Astrocyte (in vitro differentiated cells and primary cell): ENCODE data around the gene KLK13.

ENCODE experiments used
- EZH2 ChIP-seq: IDR thresholded peaks from 2 replicates; pipeline ENCODE4 v1.6.1; 2012; ENCODE audit warnings: mild to moderate bottlenecking, low read length, inconsistent platforms; ENCODE audit not compliant: insufficient read depth
- TF ChIP-seq, protein P1 (sequence below): IDR thresholded peaks from 2 replicates; pipeline ENCODE4 v1.5.1; 2011; ENCODE audit warnings: low read depth, mild to moderate bottlenecking, inconsistent platforms, low read length, moderate library complexity; ENCODE audit not compliant: insufficient read depth

DNA sequence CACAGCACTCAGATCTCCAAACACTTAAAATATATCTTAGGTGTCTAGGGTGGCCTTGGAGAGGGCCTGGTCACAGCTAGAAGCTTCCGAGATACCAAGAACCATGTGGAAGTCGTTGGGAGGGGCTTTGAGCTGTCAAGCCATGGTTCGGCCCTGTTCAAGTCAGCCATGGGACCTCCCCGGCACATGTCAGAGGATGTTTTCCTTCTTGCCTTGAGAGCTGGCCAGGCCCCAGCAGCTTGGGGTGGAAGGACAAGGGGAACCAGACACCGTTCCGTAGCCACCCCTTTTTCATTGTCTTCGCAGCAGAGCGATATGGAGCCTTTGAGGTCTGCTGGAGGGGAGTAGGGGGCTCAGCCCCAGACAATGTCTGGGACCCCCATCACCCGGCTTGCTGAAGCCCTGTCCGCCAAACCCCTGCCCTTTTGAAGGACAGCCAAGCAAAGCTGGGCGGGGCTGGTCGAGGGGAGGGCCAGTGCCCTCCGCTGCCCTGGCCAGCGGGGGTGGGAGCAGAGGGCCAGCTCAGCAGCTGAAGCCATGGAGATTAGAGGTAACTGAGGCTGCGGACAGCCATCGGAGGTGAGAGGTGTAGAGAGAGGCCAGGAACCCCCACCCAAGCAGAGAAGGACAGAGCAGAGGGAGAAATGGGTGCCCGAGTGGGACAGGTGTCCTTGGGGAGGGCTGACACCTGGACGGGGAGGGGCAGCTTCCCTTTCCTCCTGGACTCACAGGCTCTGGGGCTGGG lies 38.9 kb downstream of the KLK13 start:
- TF ChIP-seq, protein P1, sequence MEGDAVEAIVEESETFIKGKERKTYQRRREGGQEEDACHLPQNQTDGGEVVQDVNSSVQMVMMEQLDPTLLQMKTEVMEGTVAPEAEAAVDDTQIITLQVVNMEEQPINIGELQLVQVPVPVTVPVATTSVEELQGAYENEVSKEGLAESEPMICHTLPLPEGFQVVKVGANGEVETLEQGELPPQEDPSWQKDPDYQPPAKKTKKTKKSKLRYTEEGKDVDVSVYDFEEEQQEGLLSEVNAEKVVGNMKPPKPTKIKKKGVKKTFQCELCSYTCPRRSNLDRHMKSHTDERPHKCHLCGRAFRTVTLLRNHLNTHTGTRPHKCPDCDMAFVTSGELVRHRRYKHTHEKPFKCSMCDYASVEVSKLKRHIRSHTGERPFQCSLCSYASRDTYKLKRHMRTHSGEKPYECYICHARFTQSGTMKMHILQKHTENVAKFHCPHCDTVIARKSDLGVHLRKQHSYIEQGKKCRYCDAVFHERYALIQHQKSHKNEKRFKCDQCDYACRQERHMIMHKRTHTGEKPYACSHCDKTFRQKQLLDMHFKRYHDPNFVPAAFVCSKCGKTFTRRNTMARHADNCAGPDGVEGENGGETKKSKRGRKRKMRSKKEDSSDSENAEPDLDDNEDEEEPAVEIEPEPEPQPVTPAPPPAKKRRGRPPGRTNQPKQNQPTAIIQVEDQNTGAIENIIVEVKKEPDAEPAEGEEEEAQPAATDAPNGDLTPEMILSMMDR, result no peak
- TF ChIP-seq EZH2, result no peak
